H9 (cell line): ENCODE results near the gene ACER1. TPM values are rescaled to one million over a fixed set of nuclear protein-coding genes. Genes with fewer than 3 reads are reported as not detected.

ENCODE experiments used
- DNase-seq: peaks from one replicate; pipeline ENCODE4 v3.0.0-alpha.2; 2017
- H2AFZ ChIP-seq: one replicate; pipeline ENCODE4 v1.6.1; 2013; ENCODE audit warnings: mild to moderate bottlenecking, low read length, control low read depth, moderate library complexity
- H2AK5ac ChIP-seq: 2 replicates; pipeline ENCODE4 v1.6.1; 2013; ENCODE audit warnings: low read length, control low read depth, mixed read lengths; ENCODE audit not compliant: insufficient read length
- H2BK120ac ChIP-seq: one replicate; pipeline ENCODE4 v1.6.1; 2013; ENCODE audit warnings: low read depth, mild to moderate bottlenecking, low read length, control low read depth, inconsistent platforms; ENCODE audit not compliant: poor library complexity, severe bottlenecking
- H2BK12ac ChIP-seq: 2 replicates; pipeline ENCODE4 v1.6.1; 2013; ENCODE audit warnings: low read length, control low read depth, mixed read lengths, low read depth; ENCODE audit not compliant: insufficient read length
- H2BK15ac ChIP-seq: 2 replicates; pipeline ENCODE4 v1.6.1; 2013; ENCODE audit warnings: low read depth, low read length, control low read depth
- H2BK20ac ChIP-seq: one replicate; pipeline ENCODE4 v1.6.1; 2013; ENCODE audit warnings: low read depth, mild to moderate bottlenecking, low read length, control low read depth, inconsistent platforms; ENCODE audit not compliant: poor library complexity, severe bottlenecking
- H2BK5ac ChIP-seq: 2 replicates; pipeline ENCODE4 v1.6.1; 2013; ENCODE audit warnings: low read length, control low read depth, mixed read lengths; ENCODE audit not compliant: insufficient read length
- H3K14ac ChIP-seq: 2 replicates; pipeline ENCODE4 v1.6.1; 2013; ENCODE audit warnings: low read length, control low read depth; ENCODE audit not compliant: insufficient read depth
- H3K18ac ChIP-seq: 2 replicates; pipeline ENCODE4 v1.6.1; 2013; ENCODE audit warnings: low read depth, mild to moderate bottlenecking, mixed read lengths, low read length, control low read depth; ENCODE audit not compliant: insufficient read length
- H3K23ac ChIP-seq: 2 replicates; pipeline ENCODE4 v1.6.1; 2013; ENCODE audit warnings: low read length, control low read depth, mixed read lengths, low read depth; ENCODE audit not compliant: insufficient read length
- H3K23me2 ChIP-seq: 2 replicates; pipeline ENCODE4 v1.6.1; 2013; ENCODE audit warnings: low read depth, mild to moderate bottlenecking, mixed read lengths, low read length, control low read depth; ENCODE audit not compliant: insufficient read length, poor library complexity, severe bottlenecking
- H3K27ac ChIP-seq: 2 replicates; pipeline ENCODE4 v1.5.1; 2013; ENCODE audit warnings: low read length, control low read depth, mixed read lengths, low read depth; ENCODE audit not compliant: insufficient read length
- H3K27me3 ChIP-seq: 2 replicates; pipeline ENCODE4 v1.6.1; 2013; ENCODE audit warnings: low read length, control low read depth, inconsistent platforms; ENCODE audit not compliant: insufficient read depth
- H3K4ac ChIP-seq: 2 replicates; pipeline ENCODE4 v1.6.1; 2013; ENCODE audit warnings: low read depth, mild to moderate bottlenecking, control low read depth, inconsistent platforms, low read length, moderate library complexity
- H3K4me1 ChIP-seq: 2 replicates; pipeline ENCODE4 v1.6.1; 2013; ENCODE audit warnings: low read length, control low read depth, inconsistent platforms; ENCODE audit not compliant: insufficient read depth
- H3K4me2 ChIP-seq: 2 replicates; pipeline ENCODE4 v1.6.1; 2013; ENCODE audit warnings: low read length, control low read depth, mixed read lengths; ENCODE audit not compliant: insufficient read length, insufficient read depth
- H3K56ac ChIP-seq: 2 replicates; pipeline ENCODE4 v1.6.1; 2013; ENCODE audit warnings: low read depth, mild to moderate bottlenecking, mixed read lengths, low read length, control low read depth; ENCODE audit not compliant: insufficient read length
- H3K79me1 ChIP-seq: 2 replicates; pipeline ENCODE4 v1.6.1; 2013; ENCODE audit warnings: low read depth, mild to moderate bottlenecking, moderate library complexity, low read length, control low read depth, inconsistent platforms; ENCODE audit not compliant: insufficient read depth, poor library complexity, severe bottlenecking
- H3K79me2 ChIP-seq: 2 replicates; pipeline ENCODE4 v1.6.1; 2013; ENCODE audit warnings: low read length, control low read depth, inconsistent platforms; ENCODE audit not compliant: insufficient read depth
- H3K9ac ChIP-seq: 2 replicates; pipeline ENCODE4 v1.6.1; 2013; ENCODE audit warnings: low read length, control low read depth, mixed read lengths; ENCODE audit not compliant: insufficient read length; ENCODE audit errors: extremely low read depth
- H3K9me3 ChIP-seq: one replicate; pipeline ENCODE4 v1.6.1; 2013; ENCODE audit warnings: low read depth, low read length, inconsistent platforms; ENCODE audit not compliant: control insufficient read depth
- H3T11ph ChIP-seq: one replicate; pipeline ENCODE4 v1.6.1; 2013; ENCODE audit warnings: mild to moderate bottlenecking, low read length, control low read depth, inconsistent platforms
- H4K20me1 ChIP-seq: one replicate; pipeline ENCODE4 v1.6.1; 2013; ENCODE audit not compliant: control insufficient read depth, insufficient read length, insufficient read depth
- H4K5ac ChIP-seq: 2 replicates; pipeline ENCODE4 v1.6.1; 2013; ENCODE audit warnings: low read depth, mild to moderate bottlenecking, mixed read lengths, low read length, control low read depth; ENCODE audit not compliant: insufficient read length
- H4K8ac ChIP-seq: replicated peaks from 2 replicates; pipeline ENCODE4 v1.6.1; 2013; ENCODE audit warnings: low read length, control low read depth, mixed read lengths, low read depth; ENCODE audit not compliant: insufficient read length
- H4K91ac ChIP-seq: 2 replicates; pipeline ENCODE4 v1.6.1; 2013; ENCODE audit warnings: low read depth, mild to moderate bottlenecking, moderate library complexity, mixed read lengths, low read length, control low read depth; ENCODE audit not compliant: insufficient read length
- H3K27ac Mint-ChIP-seq, 3 experiments: 2 replicates in 2 of 3; 3 replicates in 1 of 3; pipeline ENCODE4 v1.8.0; 2020 to 2021; ENCODE audit warnings: mixed read lengths in 3 of 3, mild to moderate bottlenecking in 1 of 3, moderate library complexity in 1 of 3
- H3K27me3 Mint-ChIP-seq: 2 replicates; pipeline ENCODE4 v1.8.0; 2021; ENCODE audit warnings: low read depth, mild to moderate bottlenecking, moderate library complexity, mixed read lengths
- H3K36me3 Mint-ChIP-seq, 3 experiments: 2 replicates in 2 of 3; 3 replicates in 1 of 3; pipeline ENCODE4 v1.8.0; 2020 to 2021; ENCODE audit warnings: low read depth in 3 of 3, mixed read lengths in 3 of 3; ENCODE audit not compliant: insufficient read depth in 1 of 3
- H3K4me1 Mint-ChIP-seq, 2 experiments: 2 replicates each; pipeline ENCODE4 v1.8.0; 2020; ENCODE audit warnings: mixed read lengths in 2 of 2
- H3K4me3 Mint-ChIP-seq, 2 experiments: 2 replicates in 1 of 2; 3 replicates in 1 of 2; pipeline ENCODE4 v1.8.0; 2020 to 2021; ENCODE audit warnings: mild to moderate bottlenecking in 2 of 2, mixed read lengths in 2 of 2, moderate library complexity in 1 of 2
- H3K9me3 Mint-ChIP-seq, 2 experiments: 2 replicates in 1 of 2; 3 replicates in 1 of 2; pipeline ENCODE4 v1.8.0; 2020; ENCODE audit warnings: mild to moderate bottlenecking in 2 of 2, mixed read lengths in 2 of 2, moderate library complexity in 1 of 2
- WGBS: extraction: QIAGEN DNeasy Blood & Tissue Kit; methylation state at CpG from one replicate; pipeline ENCODE4 v1.1.7; 2013; ENCODE audit warnings: missing lambda C conversion rate, low lambda C conversion rate, mixed read lengths; ENCODE audit not compliant: insufficient read length; ENCODE audit errors: extremely low coverage; 5-methylcytosine and 5-hydroxymethylcytosine counted together
- total RNA-seq: library from RNA; stranded (reverse); gene quantifications from 2 replicates; pipeline ENCODE4 v1.2.1, GENCODE V29; 2021
- TF ChIP-seq, protein P1 (sequence below): fragments of 200-600 bp; sonication (generic); conservative IDR thresholded peaks from 3 replicates; pipeline ENCODE4 v1.8.0; 2021; ENCODE audit warnings: antibody characterized with exemption, mild to moderate bottlenecking

ACER1 gene
- total RNA-seq, 1 experiment from 2014 or later, result not detected

- no peaks in the 10 kb centered on the region for H3K23me2 ChIP-seq
- no peak within 1 kb of the TSS for H3K4ac ChIP-seq
- H3K9ac ChIP-seq, result no peak within 1 kb of the TSS
- no CpG with 5 or more reads among the region's 25 CpGs for WGBS
- no peak within 1 kb of the TSS for H2BK20ac ChIP-seq
- no peak within 1 kb of the TSS; the same call in 1 of the 2 replicates for H3K14ac ChIP-seq
- H3K4me1 ChIP-seq, result no peaks in the 10 kb centered on the region
- H3K18ac ChIP-seq, result no peak within 1 kb of the TSS
- DNase-seq, result no peak
- H3T11ph ChIP-seq, result no peak within 1 kb of the TSS
- H3K79me2 ChIP-seq, result no peaks in the 10 kb centered on the region
- H4K8ac ChIP-seq, result no peak within 1 kb of the TSS
- no peak within 1 kb of the TSS for H4K5ac ChIP-seq
- no peaks in the 10 kb centered on the region for H3K27me3 ChIP-seq
- no peak within 1 kb of the TSS for H3K4me2 ChIP-seq
- no peak within 1 kb of the TSS for H2BK5ac ChIP-seq
- H3K56ac ChIP-seq, result no peak within 1 kb of the TSS
- H2AK5ac ChIP-seq, result no peak within 1 kb of the TSS
- H3K9me3 Mint-ChIP-seq, result peaks cover 4% of the 10 kb centered on the region in 2 experiments; a peak in 4 of 5 replicates
- peak within 1 kb of the TSS in 1 of 3 experiments; percentile 91; a peak in 4 of 7 replicates for H3K27ac Mint-ChIP-seq
- no peaks in the 10 kb centered on the region for H4K20me1 ChIP-seq
- no peak within 1 kb of the TSS for H2AFZ ChIP-seq
- no peak within 1 kb of the TSS for H2BK15ac ChIP-seq
- H3K4me3 Mint-ChIP-seq, result no peak within 1 kb of the TSS
- H3K4me1 Mint-ChIP-seq, result peaks cover 9 to 24% of the 10 kb centered on the region in 2 experiments
- H3K27ac ChIP-seq, result no peak within 1 kb of the TSS
- H2BK120ac ChIP-seq, result no peak within 1 kb of the TSS
- H3K79me1 ChIP-seq, result no peaks in the 10 kb centered on the region
- H3K23ac ChIP-seq, result no peak within 1 kb of the TSS
- H3K27me3 Mint-ChIP-seq, result no peaks in the 10 kb centered on the region
- peaks cover 16 to 22% (median 21%) of the 10 kb centered on the region in 3 experiments for H3K36me3 Mint-ChIP-seq
- no peaks in the 10 kb centered on the region for H3K9me3 ChIP-seq
- H2BK12ac ChIP-seq, result no peak within 1 kb of the TSS
- TF ChIP-seq, protein P1, sequence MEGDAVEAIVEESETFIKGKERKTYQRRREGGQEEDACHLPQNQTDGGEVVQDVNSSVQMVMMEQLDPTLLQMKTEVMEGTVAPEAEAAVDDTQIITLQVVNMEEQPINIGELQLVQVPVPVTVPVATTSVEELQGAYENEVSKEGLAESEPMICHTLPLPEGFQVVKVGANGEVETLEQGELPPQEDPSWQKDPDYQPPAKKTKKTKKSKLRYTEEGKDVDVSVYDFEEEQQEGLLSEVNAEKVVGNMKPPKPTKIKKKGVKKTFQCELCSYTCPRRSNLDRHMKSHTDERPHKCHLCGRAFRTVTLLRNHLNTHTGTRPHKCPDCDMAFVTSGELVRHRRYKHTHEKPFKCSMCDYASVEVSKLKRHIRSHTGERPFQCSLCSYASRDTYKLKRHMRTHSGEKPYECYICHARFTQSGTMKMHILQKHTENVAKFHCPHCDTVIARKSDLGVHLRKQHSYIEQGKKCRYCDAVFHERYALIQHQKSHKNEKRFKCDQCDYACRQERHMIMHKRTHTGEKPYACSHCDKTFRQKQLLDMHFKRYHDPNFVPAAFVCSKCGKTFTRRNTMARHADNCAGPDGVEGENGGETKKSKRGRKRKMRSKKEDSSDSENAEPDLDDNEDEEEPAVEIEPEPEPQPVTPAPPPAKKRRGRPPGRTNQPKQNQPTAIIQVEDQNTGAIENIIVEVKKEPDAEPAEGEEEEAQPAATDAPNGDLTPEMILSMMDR, result no peak
- H4K91ac ChIP-seq, result no peak within 1 kb of the TSS
These were observed 42.1 kb upstream of the ACER1 start, which contains the start of gene PSPN for GRCh38 chr19:6375411-6376010. Gene PSPN, minus strand, starts transcription at chr19:6375933. Its CDS starts 84 bp downstream, at chr19:6375849.
